Measurements from ENCODE around the gene DNAH8. TPM values are rescaled to one million over a fixed set of nuclear protein-coding genes. Genes with fewer than 3 reads are reported as not detected.
A peak's percentile ranks its signal among the peaks of the same experiment; 100 is the strongest.
"Not testable (repeated sequence)": the region's sequence is repeated elsewhere in the genome, so short reads cannot be mapped to it uniquely, and the experiment has no call there.

The DNAH8 gene
- total and polyA plus RNA-seq, 4 experiments from 2014 or later: 0.04 to 0.17 (median 0.09) TPM; not detected in 1

DNA sequence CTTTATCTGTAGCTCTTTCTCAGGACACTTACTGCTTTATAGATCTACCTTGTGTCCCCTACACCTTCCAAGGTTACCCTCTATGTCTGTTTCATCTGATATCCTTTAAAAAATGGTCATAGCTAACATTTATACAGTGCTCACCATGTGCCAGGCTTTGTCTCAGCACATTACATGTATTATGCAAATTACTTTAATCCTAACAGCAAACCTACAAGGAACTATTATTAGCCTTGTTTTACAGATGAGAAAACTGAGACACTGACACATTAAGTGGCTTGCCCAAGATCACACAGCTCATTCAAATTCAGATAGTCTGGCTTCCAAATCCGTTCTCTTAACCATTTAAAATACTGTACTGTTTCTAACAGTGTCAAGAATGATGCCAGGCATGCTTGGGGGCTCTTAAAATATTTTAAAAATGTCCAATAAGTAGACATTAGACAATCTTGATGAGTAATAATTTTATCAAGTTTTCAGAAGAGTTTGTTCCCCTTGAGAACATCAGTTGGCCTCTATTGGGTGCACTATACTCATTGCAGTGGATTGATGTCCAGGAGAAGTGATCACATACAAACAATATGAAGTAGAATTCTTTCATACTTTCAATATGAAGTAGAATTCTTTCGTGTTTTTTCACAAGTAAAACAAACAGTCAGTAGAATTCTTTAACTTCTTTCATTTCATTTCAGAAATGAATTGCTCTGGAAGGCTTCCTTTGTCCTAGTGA is 69.6 kb downstream of the DNAH8 start:
- Mint-ChIP-seq H3K27me3 (peaks cover 18 to 20% of the 10 kb centered on the region in 2 donors), H3K9me3 (no peaks in the 10 kb centered on the region), H3K4me3 (no peak overlapping the region), H3K27ac (no peak overlapping the region), H3K36me3 (no peaks in the 10 kb centered on the region), H3K4me1 (no peaks in the 10 kb centered on the region)
- intact Hi-C loops (cut with micrococcal nuclease): no loop called here
- H3K9me3 ChIP-seq (ENCODE audit: control insufficient read depth in 1 of 2, low read length in 2 of 2): no peaks in the 10 kb centered on the region
- H3K36me3 ChIP-seq (ENCODE audit: insufficient read depth, low read length): no peaks in the 10 kb centered on the region
- H3K4me1 ChIP-seq (ENCODE audit: insufficient read depth, low read length): no peaks in the 10 kb centered on the region
- H3K27ac ChIP-seq (ENCODE audit: low read depth, low read length): no peak overlapping the region
- DNase-seq: no peak
- ChIA-PET POLR2A (ENCODE audit: partially characterized antibody) (no interaction called here), CTCF (ENCODE audit: partially characterized antibody) (no interaction called here)
- H3K27me3 ChIP-seq (ENCODE audit: insufficient read depth, low read length): no peaks in the 10 kb centered on the region
- no peak overlapping the region for H3K4me3 ChIP-seq (ENCODE audit: low read length in 2 of 2)

DNA sequence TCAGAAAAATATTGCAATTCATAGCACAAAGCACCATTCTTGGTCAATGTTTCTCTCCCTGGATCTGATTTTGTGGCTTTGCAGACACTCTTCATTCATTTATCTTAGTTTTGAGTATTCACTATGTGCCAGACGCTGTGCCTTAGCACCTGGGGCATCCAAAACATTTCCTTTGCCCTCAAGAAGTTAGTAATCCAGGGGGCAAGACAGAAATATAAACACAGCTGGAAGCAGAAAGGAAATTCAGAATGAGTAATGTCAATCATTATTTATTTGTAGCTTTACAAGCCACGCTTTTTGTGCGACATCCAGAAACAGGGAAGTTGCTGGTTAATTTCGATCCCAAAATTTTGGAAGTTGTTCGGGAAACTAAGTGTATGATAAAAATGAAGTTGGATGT is 71.4 kb downstream of the DNAH8 start:
- Mint-ChIP-seq H3K4me1 (no peaks in the 10 kb centered on the region), H3K27ac (no peak overlapping the region), H3K9me3 (no peaks in the 10 kb centered on the region), H3K4me3 (no peak overlapping the region), H3K36me3 (no peaks in the 10 kb centered on the region), H3K27me3 (peaks cover 11 to 13% of the 10 kb centered on the region in 2 donors)
- H3K27ac ChIP-seq (ENCODE audit: low read depth, low read length): no peak overlapping the region
- intact Hi-C loops (cut with micrococcal nuclease): no loop called here
- no peak for DNase-seq
- no peaks in the 10 kb centered on the region for H3K4me1 ChIP-seq (ENCODE audit: insufficient read depth, low read length)
- H3K9me3 ChIP-seq (ENCODE audit: control insufficient read depth in 1 of 2, low read length in 2 of 2): no peaks in the 10 kb centered on the region
- H3K36me3 ChIP-seq (ENCODE audit: insufficient read depth, low read length): no peaks in the 10 kb centered on the region
- H3K27me3 ChIP-seq (ENCODE audit: insufficient read depth, low read length): no peaks in the 10 kb centered on the region
- H3K4me3 ChIP-seq (ENCODE audit: low read length in 2 of 2): no peak overlapping the region
- POLR2A ChIA-PET (ENCODE audit: partially characterized antibody): no interaction called here
- CTCF ChIA-PET (ENCODE audit: partially characterized antibody): no interaction called here

DNA sequence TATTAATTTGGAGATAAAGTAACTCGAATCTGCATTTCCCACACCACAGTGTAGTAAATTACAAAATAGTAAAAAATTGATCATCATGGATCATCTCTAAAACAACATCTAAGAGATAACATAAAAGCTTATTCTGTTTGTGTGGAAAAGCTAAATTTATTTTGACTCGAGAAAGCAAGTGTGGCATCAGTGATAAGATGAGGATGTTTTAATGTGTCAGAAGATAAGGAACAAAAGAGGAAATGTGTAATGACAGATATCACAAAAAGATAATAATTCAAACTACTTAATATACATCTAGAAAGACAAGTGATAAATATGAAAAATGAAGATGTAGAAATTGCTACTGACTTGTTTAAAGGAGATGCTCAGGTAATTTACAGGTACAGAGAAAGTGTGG is 74.1 kb downstream of the DNAH8 start:
- H3K36me3 ChIP-seq (ENCODE audit: insufficient read depth, low read length): no peaks in the 10 kb centered on the region
- no peak for DNase-seq
- H3K27me3 ChIP-seq (ENCODE audit: insufficient read depth, low read length): no peaks in the 10 kb centered on the region
- no peaks in the 10 kb centered on the region for H3K4me1 ChIP-seq (ENCODE audit: insufficient read depth, low read length)
- Mint-ChIP-seq H3K36me3 (no peaks in the 10 kb centered on the region), H3K9me3 (no peaks in the 10 kb centered on the region), H3K4me3 (no peak overlapping the region), H3K27ac (no peak overlapping the region), H3K27me3 (peaks cover 9 to 16% of the 10 kb centered on the region in 2 donors), H3K4me1 (no peaks in the 10 kb centered on the region)
- H3K9me3 ChIP-seq (ENCODE audit: control insufficient read depth in 1 of 2, low read length in 2 of 2): no peaks in the 10 kb centered on the region
- ChIA-PET CTCF (ENCODE audit: partially characterized antibody) (no interaction called here), POLR2A (ENCODE audit: partially characterized antibody) (no interaction called here)
- intact Hi-C loops (cut with micrococcal nuclease): no loop called here
- no peak overlapping the region for H3K4me3 ChIP-seq (ENCODE audit: low read length in 2 of 2)
- no peak overlapping the region for H3K27ac ChIP-seq (ENCODE audit: low read depth, low read length)

DNA sequence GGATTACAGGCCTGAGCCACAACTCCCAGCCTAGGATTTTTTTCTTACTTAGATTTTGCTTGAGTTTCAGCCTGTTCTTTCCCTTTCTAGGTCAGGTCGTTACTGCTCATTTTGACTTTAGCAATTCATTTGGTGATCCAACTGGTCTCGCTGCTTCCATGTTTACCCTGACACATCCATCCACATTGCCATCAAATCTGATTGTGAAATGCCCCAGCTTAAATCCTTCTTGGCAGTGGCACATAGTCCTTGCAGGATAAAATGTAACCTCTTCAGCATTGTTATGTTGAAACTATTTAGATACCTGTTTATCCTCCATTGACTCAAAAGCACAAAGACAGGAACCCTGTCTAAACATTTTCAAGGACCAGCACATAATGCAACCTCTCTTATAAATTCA is 77.2 kb downstream of the DNAH8 start:
- CTCF ChIA-PET (ENCODE audit: partially characterized antibody): no interaction called here
- DNase-seq: no peak
- H3K36me3 Mint-ChIP-seq: no peaks in the 10 kb centered on the region
- H3K27me3 Mint-ChIP-seq: peaks cover 10 to 17% of the 10 kb centered on the region in 2 donors
- Histone ChIP-seq H3K4me3 (ENCODE audit: low read length in 2 of 2) (no peak overlapping the region), H3K36me3 (ENCODE audit: insufficient read depth, low read length) (no peaks in the 10 kb centered on the region), H3K4me1 (ENCODE audit: insufficient read depth, low read length) (no peaks in the 10 kb centered on the region), H3K27ac (ENCODE audit: low read depth, low read length) (no peak overlapping the region), H3K27me3 (ENCODE audit: insufficient read depth, low read length) (no peaks in the 10 kb centered on the region), H3K9me3 (ENCODE audit: control insufficient read depth in 1 of 2, low read length in 2 of 2) (no peaks in the 10 kb centered on the region)
- H3K27ac Mint-ChIP-seq: no peak overlapping the region
- POLR2A ChIA-PET (ENCODE audit: partially characterized antibody): no interaction called here
- no peaks in the 10 kb centered on the region for H3K4me1 Mint-ChIP-seq
- H3K9me3 Mint-ChIP-seq: no peaks in the 10 kb centered on the region
- intact Hi-C loops (cut with micrococcal nuclease): no loop called here
- H3K4me3 Mint-ChIP-seq: no peak overlapping the region

DNA sequence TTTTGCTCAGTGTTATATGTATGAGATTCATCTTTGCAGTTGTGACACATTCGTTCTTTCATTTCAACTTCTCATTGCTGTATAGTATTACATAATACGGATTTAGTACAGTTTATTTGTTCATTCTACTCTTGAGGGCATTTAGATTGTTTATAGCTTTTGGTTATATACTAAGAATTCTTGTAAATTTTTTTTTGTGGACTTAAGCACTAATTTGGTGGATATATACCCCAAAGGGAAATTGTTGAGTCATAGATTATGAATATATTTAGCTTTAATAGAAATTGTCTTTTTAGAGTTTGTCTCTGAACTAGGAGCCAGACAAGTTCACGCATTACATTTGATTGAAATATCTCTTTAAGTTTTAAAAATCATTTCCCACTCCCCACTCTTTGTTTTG is 79.6 kb downstream of the DNAH8 start:
- Mint-ChIP-seq H3K27ac (no peak overlapping the region), H3K9me3 (no peaks in the 10 kb centered on the region), H3K27me3 (peaks cover 18 to 33% of the 10 kb centered on the region in 2 donors), H3K4me1 (no peaks in the 10 kb centered on the region), H3K36me3 (no peaks in the 10 kb centered on the region), H3K4me3 (no peak overlapping the region)
- no peak for DNase-seq
- H3K4me3 ChIP-seq (ENCODE audit: low read length in 2 of 2): no peak overlapping the region
- H3K9me3 ChIP-seq (ENCODE audit: control insufficient read depth in 1 of 2, low read length in 2 of 2): no peaks in the 10 kb centered on the region
- intact Hi-C loops (cut with micrococcal nuclease): no loop called here
- H3K27ac ChIP-seq (ENCODE audit: low read depth, low read length): no peak overlapping the region
- no peaks in the 10 kb centered on the region for H3K4me1 ChIP-seq (ENCODE audit: insufficient read depth, low read length)
- CTCF ChIA-PET (ENCODE audit: partially characterized antibody): no interaction called here
- POLR2A ChIA-PET (ENCODE audit: partially characterized antibody): no interaction called here
- no peaks in the 10 kb centered on the region for H3K36me3 ChIP-seq (ENCODE audit: insufficient read depth, low read length)
- no peaks in the 10 kb centered on the region for H3K27me3 ChIP-seq (ENCODE audit: insufficient read depth, low read length)

DNA sequence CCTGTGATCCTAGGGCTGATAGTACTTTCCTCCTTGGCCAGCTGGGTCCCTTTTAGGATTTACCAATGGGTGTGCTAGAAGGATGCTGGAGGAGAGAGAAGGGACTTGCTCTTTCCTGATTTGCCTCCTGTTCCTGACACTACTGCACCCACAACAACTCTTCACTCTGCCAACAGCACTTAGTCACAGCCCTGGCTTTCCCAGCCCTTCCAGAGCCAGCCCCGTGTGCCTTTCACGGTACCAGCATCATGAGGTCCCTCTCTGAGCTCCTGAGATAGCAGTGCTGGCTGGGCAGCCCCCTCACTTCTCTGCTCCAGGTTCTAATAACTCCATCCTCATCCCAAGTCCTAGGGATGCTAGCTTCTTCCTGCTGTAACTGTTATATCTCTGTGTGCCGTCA is 80.9 kb downstream of the DNAH8 start:
- no peaks in the 10 kb centered on the region for H3K4me1 ChIP-seq (ENCODE audit: insufficient read depth, low read length)
- no peaks in the 10 kb centered on the region for H3K27me3 ChIP-seq (ENCODE audit: insufficient read depth, low read length)
- H3K4me1 Mint-ChIP-seq: no peaks in the 10 kb centered on the region
- no peak overlapping the region for H3K4me3 ChIP-seq (ENCODE audit: low read length in 2 of 2)
- intact Hi-C loops (cut with micrococcal nuclease): no loop called here
- H3K27ac ChIP-seq (ENCODE audit: low read depth, low read length): no peak overlapping the region
- CTCF ChIA-PET (ENCODE audit: partially characterized antibody): no interaction called here
- DNase-seq: no peak
- no peaks in the 10 kb centered on the region for H3K36me3 Mint-ChIP-seq
- peaks cover 19 to 43% of the 10 kb centered on the region in 2 donors for H3K27me3 Mint-ChIP-seq
- no peaks in the 10 kb centered on the region for H3K9me3 Mint-ChIP-seq
- POLR2A ChIA-PET (ENCODE audit: partially characterized antibody): no interaction called here
- H3K4me3 Mint-ChIP-seq: no peak overlapping the region
- no peaks in the 10 kb centered on the region for H3K9me3 ChIP-seq (ENCODE audit: control insufficient read depth in 1 of 2, low read length in 2 of 2)
- H3K27ac Mint-ChIP-seq: peak overlapping the region in 1 of 7 donors; percentile 21
- H3K36me3 ChIP-seq (ENCODE audit: insufficient read depth, low read length): no peaks in the 10 kb centered on the region

DNA sequence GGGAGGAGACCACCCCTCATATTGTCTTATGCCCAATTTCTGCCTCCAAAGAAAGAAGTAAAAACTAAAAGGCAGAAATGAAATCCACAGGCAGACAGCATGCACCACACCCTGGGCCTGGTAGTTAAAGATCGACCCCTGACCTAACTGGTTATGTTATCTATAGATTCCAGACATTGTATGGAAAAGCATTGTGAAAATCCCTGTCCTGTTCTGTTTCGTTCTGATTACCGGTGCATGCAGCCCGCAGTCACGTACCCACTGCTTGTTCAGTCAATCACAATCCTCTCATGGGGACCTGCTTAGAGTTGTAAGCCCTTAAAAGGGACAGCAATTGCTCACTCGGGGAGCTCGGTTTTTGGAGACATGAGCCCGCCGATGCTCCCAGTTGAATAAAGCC is 81.3 kb downstream of the DNAH8 start:
- intact Hi-C loops (cut with micrococcal nuclease); POLR2A ChIA-PET (ENCODE audit: partially characterized antibody): not testable (repeated sequence)
- peaks cover 19 to 47% of the 10 kb centered on the region in 2 donors for H3K27me3 Mint-ChIP-seq

DNA sequence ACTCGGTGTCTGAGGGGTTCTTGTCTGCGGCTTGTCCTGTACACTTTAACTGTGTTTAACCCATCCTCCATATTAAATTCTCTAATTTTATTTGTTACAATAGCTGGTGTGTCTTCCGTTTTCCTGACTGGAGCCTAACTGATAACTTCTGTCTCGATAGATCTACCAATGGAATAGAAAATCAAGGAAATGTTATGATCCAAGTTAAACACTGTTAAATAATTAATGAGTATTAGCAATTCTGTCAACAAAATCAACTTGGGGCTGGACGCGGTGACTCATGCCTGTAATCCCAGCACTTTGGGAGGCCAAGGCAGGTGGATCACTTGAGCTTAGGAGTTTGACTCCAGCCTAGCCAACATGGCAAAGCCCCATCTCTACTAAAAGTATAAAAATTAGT is 81.7 kb downstream of the DNAH8 start:
- CTCF ChIA-PET (ENCODE audit: partially characterized antibody): no interaction called here
- H3K4me1 Mint-ChIP-seq: no peaks in the 10 kb centered on the region
- peaks cover 18 to 49% of the 10 kb centered on the region in 2 donors for H3K27me3 Mint-ChIP-seq
- Histone ChIP-seq H3K4me1 (ENCODE audit: insufficient read depth, low read length) (no peaks in the 10 kb centered on the region), H3K4me3 (ENCODE audit: low read length in 2 of 2) (no peak overlapping the region), H3K27ac (ENCODE audit: low read depth, low read length) (no peak overlapping the region), H3K27me3 (ENCODE audit: insufficient read depth, low read length) (no peaks in the 10 kb centered on the region), H3K9me3 (ENCODE audit: control insufficient read depth in 1 of 2, low read length in 2 of 2) (no peaks in the 10 kb centered on the region), H3K36me3 (ENCODE audit: insufficient read depth, low read length) (no peaks in the 10 kb centered on the region)
- H3K36me3 Mint-ChIP-seq: no peaks in the 10 kb centered on the region
- no peak overlapping the region for H3K27ac Mint-ChIP-seq
- no peak overlapping the region for H3K4me3 Mint-ChIP-seq
- intact Hi-C loops (cut with micrococcal nuclease): no loop called here
- DNase-seq: no peak
- POLR2A ChIA-PET (ENCODE audit: partially characterized antibody): no interaction called here
- no peaks in the 10 kb centered on the region for H3K9me3 Mint-ChIP-seq

More for the DNA sequence above, 81.3 kb downstream of the DNAH8 start:
- H3K4me1 Mint-ChIP-seq; H3K4me3 Mint-ChIP-seq; H3K36me3 Mint-ChIP-seq; H3K4me1 ChIP-seq (ENCODE audit: insufficient read depth, low read length); CTCF ChIA-PET (ENCODE audit: partially characterized antibody); H3K27me3 ChIP-seq (ENCODE audit: insufficient read depth, low read length); H3K9me3 ChIP-seq (ENCODE audit: control insufficient read depth in 1 of 2, low read length in 2 of 2); H3K9me3 Mint-ChIP-seq; DNase-seq; H3K4me3 ChIP-seq (ENCODE audit: low read length in 2 of 2); H3K27ac Mint-ChIP-seq; H3K27ac ChIP-seq (ENCODE audit: low read depth, low read length); H3K36me3 ChIP-seq (ENCODE audit: insufficient read depth, low read length): not testable (repeated sequence)

Measured in CD4-positive, alpha-beta memory T cell (primary cell).